ENCODE results near the gene DST. TPM values are rescaled to one million over a fixed set of nuclear protein-coding genes. Genes with fewer than 3 reads are reported as not detected.
A peak's percentile ranks its signal among the peaks of the same experiment; 100 is the strongest.
"Not testable (repeated sequence)": the region's sequence is repeated elsewhere in the genome, so short reads cannot be mapped to it uniquely, and the experiment has no call there.

The DST gene
- total RNA-seq, 1 donor from 2014 or later = 260 TPM

- DNase-seq (ENCODE audit: low read depth, low spot score) = no peak
Measured at GRCh38 chr6:56663344-56663743, 20.7 kb upstream of the DST start.

DNA sequence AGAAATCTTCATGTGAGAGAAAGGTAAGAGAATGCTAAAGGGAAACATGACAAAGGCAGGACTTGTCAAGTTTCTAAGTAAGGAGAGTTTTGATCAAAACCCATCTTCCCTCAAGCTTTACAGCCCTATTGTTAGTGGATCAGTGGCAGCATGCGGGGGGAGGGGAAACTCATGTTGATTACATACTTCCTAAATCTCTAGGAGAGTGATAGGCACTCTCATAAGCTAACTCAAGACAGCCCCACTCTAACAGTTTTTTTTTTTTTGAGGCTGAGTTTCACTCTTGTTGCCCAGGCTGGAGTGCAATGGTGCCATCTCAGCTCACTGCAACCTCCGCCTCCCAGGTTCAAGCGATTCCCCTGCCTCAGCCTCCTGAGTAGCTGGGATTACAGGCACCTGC is 18.6 kb upstream of the DST start:
- DNase-seq (ENCODE audit: low read depth, low spot score) = not testable (repeated sequence)

GRCh38 chr6:56660381-56660730 is 17.7 kb upstream of the DST start:
- no peak for DNase-seq (ENCODE audit: low read depth, low spot score)

DNA sequence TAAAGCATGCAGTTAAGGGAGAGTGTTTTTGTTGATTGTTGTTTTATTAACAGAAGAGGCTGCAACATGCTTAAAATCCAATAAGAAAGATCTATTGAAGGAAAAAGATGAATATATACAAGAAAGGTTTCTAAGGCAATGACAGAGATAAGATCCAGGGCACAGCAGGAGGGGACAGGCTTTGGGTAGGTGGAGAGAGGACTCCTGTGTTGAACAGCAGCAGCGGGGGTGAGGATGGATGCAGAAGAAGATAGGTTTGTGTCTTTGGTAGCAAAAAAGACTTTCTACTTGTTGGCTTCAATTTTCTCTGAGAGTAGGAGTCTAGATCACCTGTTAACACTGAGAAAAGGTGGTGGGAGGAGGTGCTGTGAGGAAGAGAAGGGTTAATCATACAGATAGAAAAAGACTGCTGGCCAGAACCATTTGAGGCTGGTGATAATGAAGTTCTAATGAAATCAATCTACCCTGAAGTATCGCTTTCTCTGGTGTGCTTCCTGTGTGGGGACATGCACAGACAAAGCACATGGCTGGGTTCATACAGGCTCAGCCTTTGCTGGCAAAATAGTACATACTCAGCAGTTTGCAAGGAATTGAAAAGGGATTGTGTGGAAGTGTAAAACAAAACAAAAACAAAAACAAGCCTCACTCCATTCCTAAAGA is 17.2 kb upstream of the DST start:
- no peak for DNase-seq (ENCODE audit: low read depth, low spot score)

GRCh38 chr6:56658326-56658725 is 15.6 kb upstream of the DST start:
- no peak for DNase-seq (ENCODE audit: low read depth, low spot score)

GRCh38 chr6:56657354-56657753 is 14.7 kb upstream of the DST start:
- DNase-seq (ENCODE audit: low read depth, low spot score) = no peak

- no peak for DNase-seq (ENCODE audit: low read depth, low spot score)
Measured at GRCh38 chr6:56656466-56656865, 13.8 kb upstream of the DST start.

GRCh38 chr6:56655996-56656395 is 13.3 kb upstream of the DST start:
- no peak for DNase-seq (ENCODE audit: low read depth, low spot score)

- DNase-seq (ENCODE audit: low read depth, low spot score) = no peak
Measured at GRCh38 chr6:56655249-56655648, 12.6 kb upstream of the DST start.

DNA sequence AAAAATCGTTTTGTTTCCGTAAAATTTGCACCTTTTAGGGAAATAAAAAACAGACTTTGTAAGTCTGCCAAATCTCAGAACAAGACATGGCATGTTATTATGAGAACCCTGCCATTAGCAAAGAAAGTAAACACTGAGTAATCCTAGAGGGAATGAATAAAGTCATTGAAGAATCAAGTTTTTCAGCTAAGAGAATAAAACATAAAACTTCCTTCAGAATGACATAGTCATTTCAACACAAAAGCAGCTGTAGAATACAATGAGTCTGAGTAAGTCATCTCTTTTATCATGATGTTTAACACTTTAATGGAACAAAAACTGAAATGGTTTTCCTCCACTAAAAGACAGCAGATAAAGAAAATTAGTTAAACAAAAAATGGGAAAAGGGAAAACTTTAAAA is 10.3 kb upstream of the DST start:
- DNase-seq (ENCODE audit: low read depth, low spot score) = peak; percentile 60

DNA sequence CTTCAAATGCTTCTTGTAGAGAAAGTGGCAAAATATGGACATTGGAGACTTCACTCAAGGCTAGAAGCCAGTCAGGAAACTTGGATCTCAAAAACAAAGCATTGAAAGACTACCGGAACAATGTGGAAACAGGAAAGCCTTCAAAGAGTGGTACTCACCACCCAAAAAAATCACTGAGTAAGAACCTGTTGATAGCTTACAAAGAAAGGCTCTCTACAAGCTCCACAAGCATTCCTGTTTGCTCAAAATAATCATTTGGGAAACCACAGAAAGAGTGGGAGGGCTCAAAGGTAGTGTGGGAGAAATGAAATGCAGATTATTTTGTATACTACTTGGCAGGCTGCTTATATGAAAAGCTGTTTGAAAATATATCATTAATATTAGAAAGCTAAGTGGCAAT is 9.5 kb upstream of the DST start:
- no peak for DNase-seq (ENCODE audit: low read depth, low spot score)

DNA sequence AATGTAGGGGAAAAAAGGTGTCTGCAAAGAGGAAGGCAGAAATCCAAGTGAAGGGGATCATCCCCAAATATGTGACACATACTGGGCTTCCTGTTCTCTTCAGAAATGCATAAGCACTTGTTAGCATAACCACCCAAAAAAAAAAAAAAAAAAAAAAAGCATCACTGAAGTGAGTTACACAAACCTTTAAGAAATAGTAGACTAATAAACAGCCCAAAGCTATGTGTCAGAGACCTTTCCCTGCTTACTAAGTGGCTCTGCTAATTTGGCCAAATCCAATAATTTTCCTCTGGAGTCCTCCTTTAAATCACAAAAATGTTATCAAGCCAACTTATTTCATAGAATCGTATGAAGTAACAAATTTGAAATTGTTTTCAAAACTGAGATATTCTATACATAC is 7.5 kb upstream of the DST start:
- DNase-seq (ENCODE audit: low read depth, low spot score) = no peak

DNA sequence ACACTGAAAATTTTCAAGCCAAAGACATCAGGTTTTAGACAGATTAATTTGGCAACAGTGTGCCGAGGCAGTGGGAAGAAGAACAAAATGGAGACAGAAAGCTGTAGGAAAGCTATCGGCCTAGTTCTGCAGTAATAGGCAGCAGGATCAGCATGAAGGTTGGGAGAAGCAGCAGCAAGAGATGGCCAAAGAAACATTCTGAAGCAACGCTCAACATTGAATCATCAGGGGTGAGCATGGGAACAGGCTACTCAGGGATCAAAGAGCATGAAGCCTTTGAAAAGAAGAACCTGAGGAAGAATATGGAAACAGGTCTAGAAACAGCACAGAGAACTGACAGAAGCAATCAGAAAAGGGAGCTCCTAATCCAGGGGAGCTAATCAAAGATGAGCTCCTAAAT is 7.1 kb upstream of the DST start:
- DNase-seq (ENCODE audit: low read depth, low spot score) = no peak

DNA sequence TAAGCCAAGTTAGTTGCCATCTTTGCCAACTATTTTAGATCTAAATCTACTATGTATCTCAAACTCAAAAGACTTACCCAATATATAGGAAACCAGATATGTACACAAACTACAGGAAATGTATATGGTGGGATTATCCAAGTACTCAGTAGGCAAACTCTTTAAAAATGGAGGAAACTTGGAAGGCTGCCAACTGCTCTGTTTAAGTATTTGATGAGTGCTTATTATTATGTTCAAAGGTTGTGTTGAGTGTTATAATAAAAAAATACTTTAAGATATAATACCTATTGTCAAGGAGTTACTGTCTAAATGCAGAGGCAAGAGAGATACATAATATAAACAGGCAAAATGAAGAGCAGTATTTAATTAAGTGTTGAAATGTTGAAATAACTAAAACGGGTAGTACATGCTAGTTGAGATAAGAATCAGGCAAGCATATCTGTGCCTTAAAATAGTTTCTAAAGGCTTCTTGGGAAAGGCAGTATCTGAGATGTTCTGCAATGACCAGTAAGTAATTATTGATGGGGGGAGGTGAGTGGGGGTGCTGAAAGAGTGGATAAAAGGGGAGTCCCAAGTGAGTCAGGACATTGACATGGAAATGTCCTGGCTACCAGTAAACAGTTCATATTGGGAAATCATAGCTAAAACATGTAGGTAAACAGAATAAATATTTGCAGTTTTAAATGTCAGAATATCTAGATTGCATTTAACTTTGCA is 6.5 kb upstream of the DST start:
- no peak for DNase-seq (ENCODE audit: low read depth, low spot score)

DNA sequence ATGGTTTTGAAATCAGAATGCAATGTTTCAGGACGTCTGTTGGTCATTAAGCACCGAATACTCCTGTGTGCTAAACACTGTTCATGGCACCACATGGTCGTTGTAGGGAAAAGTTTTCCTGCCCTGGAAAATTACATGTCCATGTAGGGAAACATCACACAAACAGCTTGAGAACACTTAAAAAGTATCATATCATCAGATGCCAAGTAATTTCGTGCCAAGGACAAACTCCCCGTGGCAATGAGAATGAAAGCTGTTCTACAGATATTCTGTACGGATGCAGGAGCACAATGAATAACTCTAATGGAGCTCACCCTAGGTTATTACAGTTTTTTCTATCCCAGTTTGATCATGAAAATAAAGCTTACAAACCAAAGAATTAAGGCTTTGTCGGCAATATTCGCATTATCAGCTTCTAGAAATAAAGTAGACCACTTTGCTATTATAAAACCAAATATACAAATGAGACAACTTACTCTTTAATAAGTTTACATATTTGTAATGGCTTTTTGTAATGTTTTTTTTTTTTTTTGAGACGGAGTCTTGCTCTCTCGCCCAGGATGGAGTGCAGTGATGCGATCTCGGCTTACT is 4.6 kb upstream of the DST start:
- no peak for DNase-seq (ENCODE audit: low read depth, low spot score)

DNA sequence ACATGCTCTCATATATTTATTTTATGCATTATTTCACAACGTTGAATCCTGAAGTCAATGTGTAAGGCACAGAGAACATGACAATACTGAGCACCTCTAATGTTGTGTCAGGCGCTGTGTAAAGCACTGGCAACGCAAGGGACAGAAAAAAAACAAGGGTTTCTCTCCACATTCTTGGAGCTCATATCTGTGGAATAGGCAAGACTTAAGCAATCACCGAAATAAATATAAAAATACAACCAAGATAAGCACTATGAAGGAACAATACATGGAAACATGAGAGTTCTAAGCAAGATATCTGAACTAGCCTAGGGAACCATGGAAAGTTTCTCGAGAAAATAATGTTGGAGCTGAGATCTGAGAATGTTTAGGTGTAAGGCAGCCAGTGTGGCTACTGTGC is 1.7 kb upstream of the DST start:
- no peak for DNase-seq (ENCODE audit: low read depth, low spot score)

DNA sequence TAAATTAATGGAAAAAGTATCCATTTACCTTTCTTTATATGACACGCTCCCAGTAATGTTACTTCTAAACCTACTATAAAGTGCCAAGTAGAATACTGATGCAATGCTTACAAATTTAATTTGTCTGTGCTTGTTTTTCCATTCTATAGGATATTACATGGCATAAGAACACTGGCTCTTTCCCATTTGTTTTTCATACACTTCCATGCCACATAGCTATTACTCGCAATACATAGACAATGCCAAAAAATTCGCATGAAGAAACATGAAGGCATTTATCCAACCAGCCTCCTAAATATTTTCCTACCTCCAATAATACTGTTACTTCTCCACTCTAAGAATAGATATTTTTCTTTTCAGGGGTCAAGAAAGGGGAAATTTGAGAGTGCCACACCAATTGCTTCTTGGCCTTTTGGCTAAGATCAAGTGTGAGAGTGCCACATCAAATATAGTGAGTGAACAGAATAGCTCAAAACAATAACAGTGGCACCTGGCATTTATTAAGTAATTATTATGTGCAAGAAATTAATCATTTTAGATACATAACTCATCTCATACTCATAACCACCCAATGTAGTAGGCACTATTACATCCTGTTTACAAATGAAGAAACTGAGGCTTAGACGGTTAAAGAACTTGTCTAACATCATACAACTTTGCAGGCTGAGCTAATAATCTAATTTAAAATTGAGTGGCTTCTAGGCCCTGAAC is 845 bp upstream of the DST start:
- DNase-seq (ENCODE audit: low read depth, low spot score) = no peak

DNA sequence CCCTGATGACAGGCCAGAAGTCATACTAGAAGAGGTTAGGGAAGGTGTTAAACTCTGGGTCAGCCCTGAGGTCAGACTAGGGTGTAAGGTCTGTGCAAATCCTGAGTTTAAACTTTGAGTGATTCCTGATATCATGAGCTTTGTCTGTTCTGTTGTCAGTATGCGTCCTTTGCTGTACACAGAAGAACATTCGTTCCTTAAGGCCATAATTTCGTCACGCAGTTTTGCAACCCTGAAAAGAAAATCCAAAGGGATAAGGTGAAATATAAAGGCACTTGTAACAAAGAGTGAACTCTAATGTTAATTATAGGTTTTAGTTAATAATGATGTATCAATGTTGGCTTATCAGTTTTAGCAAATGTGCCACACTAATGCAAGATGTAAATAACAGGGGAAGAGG is 2.3 kb downstream of the DST start:
- DNase-seq (ENCODE audit: low read depth, low spot score) = no peak

GRCh38 chr6:56638760-56639159 is 3.9 kb downstream of the DST start:
- no peak for DNase-seq (ENCODE audit: low read depth, low spot score)

DNA sequence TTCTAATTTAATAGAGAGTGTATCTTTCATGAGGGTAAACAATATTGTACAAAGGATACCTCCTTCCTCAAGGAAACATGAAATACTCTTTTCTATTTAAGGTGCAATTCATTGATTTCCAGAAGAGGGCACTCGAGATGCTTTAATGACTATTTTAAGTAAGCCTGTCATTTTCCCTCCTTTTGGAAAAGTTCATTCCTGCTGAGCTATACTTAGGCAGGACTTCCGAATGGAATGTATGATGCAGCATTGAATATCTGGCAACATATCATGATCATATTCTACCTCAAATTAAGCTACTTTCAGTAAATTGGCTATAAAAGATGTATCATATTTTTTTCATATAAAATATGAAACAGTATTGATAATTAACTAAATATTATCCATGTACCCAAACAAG is 5.0 kb downstream of the DST start:
- DNase-seq (ENCODE audit: low read depth, low spot score) = peak; percentile 41

- no peak for DNase-seq (ENCODE audit: low read depth, low spot score)
Measured at GRCh38 chr6:56628105-56628504, 14.6 kb downstream of the DST start.

DNA sequence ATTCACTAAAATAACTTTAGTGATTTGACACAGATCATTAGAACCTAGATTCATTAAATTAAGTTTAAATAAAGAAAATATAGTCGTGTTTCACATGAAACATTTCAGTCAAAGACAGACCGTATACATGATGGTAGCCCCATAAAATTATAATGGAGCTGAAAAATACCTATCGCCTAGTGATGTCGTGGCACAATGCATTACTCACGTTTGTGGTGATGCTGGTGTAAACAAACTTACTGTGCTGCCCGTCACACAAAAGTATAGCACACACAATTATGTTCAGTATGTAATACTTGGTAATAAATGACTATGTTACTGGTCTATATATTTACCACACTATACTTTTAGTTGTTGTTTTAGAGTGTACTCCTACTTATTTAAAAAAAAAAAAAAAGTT is 17.3 kb downstream of the DST start:
- no peak for DNase-seq (ENCODE audit: low read depth, low spot score)

DNA sequence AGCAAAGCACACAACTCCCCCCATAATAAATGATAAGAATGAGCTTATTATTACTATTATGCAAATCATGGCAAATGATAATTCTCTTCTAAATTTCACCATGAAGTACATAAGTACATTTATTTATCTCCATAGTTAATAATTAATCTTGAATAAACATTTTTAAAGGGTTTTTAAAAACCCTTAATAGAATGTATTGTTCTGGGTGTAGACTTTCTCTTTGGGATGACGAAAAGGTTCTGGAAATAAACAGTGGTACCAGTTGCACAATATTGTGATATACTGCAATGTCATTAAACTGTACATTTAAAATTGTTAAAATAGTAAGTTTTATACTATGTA is 18.0 kb downstream of the DST start:
- DNase-seq (ENCODE audit: low read depth, low spot score) = no peak

Measured in pulmonary artery endothelial cell (primary cell).